Transverse colon (tissue), 4 donors: ENCODE results near the gene TGM3.

Experiments
- POLR2AphosphoS5 ChIP-seq, 3 donors: sonication (generic); formaldehyde crosslinking; IDR thresholded peaks; one replicate each; pipeline ENCODE4 v1.6.1; 2016; ENCODE audit warnings: antibody characterized with exemption in 3 of 3
- TF ChIP-seq, protein P1 (sequence below), 5 experiments: fragments of 200-600 bp in 3 of 5; fragments of 450-650 bp in 2 of 5; sonication (generic) in 3 of 5; IDR thresholded peaks; 1 replicate in 2 of 5; 2 replicates in 3 of 5; pipeline ENCODE4 v1.5.1; 2016 to 2017; ENCODE audit warnings: antibody characterized with exemption in 5 of 5, inconsistent platforms in 3 of 5, mild to moderate bottlenecking in 2 of 5, moderate library complexity in 1 of 5

DNA sequence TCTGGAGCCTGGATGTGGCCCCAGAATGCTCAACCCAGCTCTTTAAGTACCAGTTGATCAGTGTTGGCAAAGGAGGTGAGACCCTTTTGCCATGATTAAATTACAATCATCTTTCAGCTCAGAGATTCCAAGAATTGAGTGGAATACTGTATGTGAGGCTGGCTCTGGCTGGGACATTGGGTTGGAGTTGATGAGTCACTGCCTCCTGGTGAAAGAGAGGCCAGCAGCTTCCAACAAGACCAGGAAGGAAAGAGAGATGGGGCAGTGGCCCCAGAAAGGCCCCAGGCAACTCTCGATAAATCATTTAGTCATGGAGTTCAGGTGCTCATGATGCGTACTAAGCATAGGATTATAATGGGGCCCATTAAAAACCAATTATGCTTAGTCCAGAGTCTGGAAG lies 87.0 kb downstream of the TGM3 start:
- no peak for TF ChIP-seq POLR2AphosphoS5 (IDR thresholded peaks at IDR 0.05)
- TF ChIP-seq, protein P1, sequence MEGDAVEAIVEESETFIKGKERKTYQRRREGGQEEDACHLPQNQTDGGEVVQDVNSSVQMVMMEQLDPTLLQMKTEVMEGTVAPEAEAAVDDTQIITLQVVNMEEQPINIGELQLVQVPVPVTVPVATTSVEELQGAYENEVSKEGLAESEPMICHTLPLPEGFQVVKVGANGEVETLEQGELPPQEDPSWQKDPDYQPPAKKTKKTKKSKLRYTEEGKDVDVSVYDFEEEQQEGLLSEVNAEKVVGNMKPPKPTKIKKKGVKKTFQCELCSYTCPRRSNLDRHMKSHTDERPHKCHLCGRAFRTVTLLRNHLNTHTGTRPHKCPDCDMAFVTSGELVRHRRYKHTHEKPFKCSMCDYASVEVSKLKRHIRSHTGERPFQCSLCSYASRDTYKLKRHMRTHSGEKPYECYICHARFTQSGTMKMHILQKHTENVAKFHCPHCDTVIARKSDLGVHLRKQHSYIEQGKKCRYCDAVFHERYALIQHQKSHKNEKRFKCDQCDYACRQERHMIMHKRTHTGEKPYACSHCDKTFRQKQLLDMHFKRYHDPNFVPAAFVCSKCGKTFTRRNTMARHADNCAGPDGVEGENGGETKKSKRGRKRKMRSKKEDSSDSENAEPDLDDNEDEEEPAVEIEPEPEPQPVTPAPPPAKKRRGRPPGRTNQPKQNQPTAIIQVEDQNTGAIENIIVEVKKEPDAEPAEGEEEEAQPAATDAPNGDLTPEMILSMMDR (IDR thresholded peaks at IDR 0.05), result no peak
